Sciatic nerve (tissue), 2 donors: ENCODE data around the gene RGS1. TPM values are rescaled to one million over a fixed set of nuclear protein-coding genes. Genes with fewer than 3 reads are reported as not detected.
A peak's percentile ranks its signal among the peaks of the same experiment; 100 is the strongest.
"Not testable (repeated sequence)": the region's sequence is repeated elsewhere in the genome, so short reads cannot be mapped to it uniquely, and the experiment has no call there.

Experiments
- ATAC-seq: fragments of 200-7000 bp; cut with Tn5 transposase; one replicate; pipeline ENCODE4 v1.9.1; 2020; ENCODE audit warnings: mild to moderate bottlenecking, moderate library complexity
- DNase-seq: peaks from one replicate; pipeline ENCODE4 v3.0.0-alpha.2; 2020; ENCODE audit warnings: low spot score
- intact Hi-C: fragments of 100-400 bp; cut with DNase I; formaldehyde crosslinking; loops from one replicate; pipeline ENCODE4 v1.14.2; 2022
- total RNA-seq: library from RNA; stranded (reverse); fragmentation: NEBNext Ultra II Directional; extraction: Animal tissue kit (Norgen Biotek cat#: 25700); gene quantifications from one replicate; pipeline ENCODE4 v1.2.1, GENCODE V29; 2021
- donor health status: DM: no; HTN: no; CAD: no.
- donor health status: DM: no; HTN: no; CAD: no.

The RGS1 gene, protein sequence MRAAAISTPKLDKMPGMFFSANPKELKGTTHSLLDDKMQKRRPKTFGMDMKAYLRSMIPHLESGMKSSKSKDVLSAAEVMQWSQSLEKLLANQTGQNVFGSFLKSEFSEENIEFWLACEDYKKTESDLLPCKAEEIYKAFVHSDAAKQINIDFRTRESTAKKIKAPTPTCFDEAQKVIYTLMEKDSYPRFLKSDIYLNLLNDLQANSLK
- total RNA-seq: 137 TPM

DNA sequence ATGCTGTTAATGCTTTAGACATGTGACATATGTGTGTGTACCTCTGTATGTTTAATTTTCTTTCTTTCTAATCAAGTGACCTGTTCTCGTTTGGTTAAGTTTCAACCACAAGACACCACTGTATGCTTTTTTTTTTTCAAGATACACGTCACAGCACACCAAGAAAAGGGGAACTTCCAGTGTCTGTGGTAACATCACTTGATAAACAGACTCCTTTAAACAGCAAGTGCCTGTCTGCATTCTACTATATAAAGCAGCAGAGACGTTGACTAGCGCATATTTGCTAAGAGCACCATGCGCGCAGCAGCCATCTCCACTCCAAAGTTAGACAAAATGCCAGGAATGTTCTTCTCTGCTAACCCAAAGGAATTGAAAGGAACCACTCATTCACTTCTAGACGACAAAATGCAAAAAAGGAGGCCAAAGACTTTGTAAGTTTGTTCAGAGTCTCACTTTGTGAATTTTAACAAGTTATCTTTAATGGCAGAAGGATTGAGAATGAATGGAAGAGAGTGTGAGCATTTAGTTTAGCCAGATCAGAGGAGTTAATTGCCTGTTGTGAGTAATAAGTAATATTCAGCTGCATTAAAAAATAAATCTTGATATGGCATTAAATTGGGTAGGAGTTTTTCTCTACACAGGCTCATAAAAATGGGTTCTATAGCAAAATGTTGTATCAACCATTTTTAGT lies at the start of gene RGS1:
Gene RGS1 (plus strand): TSS at position 275 of the 691 bp plus-strand sequence. CDS start 20 bp downstream, at position 295.
- ATAC-seq (peak; percentile 75), DNase-seq (peak; percentile 62)
- intact Hi-C loops: no loop called here

DNA sequence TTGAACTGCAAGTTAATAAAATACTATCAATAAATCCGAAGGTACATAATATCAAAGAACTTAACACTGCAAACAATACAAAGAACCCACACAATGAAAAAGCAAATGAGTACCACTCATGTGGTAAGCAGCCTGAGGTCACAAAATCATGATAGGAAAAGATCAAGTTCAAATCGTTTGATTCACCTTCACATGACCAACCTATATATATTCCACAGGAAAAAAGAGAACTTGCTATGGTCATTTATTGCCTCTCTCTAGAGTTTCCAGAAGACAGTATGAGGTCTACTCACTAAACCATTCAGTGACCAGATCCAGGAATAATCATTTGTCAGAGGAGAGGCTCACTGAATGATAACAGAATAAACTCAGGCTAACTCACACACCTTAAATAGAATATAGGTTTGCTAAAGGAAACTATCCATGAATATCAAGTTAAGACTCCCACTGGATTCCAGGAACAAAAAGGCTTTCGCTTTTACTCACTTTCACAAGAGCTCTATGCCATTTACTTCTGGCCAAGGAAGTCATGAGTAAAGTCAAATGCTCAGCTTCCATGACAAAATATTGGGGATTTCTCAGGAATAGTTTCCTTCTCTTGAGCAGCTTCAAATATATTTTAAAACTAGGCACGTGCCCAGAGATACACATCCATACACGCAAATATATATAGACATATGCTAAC lies 48.3 kb upstream of the RGS1 start:
- ATAC-seq (no peak), DNase-seq (no peak)
- intact Hi-C loops: no loop called here

DNA sequence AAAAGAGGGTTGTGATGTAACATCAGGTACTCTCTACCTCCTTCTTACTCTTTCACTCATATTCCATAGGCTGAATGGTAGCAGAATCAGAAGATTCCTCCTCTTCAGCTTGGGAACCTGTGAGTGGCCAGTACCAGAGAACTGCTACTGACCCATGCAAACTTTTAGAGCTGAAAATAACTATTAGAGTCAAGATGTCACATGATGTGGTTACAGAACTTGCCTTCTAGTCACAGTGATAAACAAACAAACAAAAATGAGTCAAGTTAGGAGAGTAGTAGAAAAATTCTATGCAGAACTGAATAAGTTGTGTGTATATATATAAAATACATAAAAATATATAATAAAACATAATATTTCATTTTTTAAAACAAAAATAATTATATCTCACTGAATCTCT lies 47.6 kb upstream of the RGS1 start:
- no peak for ATAC-seq
- no peak for DNase-seq
- intact Hi-C loops: no loop called here

DNA sequence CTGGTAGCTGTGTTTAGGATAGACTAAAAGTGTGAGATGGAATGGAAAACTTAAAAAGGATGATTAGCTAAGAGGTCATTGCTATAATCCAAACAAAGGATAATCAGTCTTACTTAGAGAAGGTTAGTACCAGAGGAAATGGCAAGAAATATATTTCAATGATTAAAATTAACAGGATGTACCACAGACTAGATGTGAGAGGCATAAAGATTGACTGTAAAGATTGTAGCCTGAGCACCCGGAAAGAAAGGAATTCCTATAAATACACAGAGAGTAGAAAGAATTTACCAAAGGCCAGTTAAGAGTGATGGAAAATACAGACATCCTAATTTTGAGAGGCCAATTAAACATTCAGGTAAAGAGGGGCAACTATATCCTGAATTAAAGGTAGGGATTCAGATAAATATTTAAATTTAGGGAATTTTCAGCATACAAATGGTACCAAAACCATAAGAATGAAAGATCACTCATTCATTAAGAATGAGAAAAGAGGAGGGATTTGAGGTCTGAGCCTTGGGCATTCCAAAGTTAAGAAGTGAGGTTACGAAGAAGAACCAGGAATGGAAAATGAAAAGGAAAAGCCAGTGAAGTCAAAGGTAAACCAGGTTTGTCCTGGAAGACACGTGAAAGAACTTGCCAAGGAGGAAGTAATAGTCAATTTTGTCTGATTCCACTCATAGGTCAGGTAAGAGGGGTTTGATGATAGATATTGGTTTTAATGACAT lies 46.4 kb upstream of the RGS1 start:
- intact Hi-C loops: no loop called here
- no peak for DNase-seq
- ATAC-seq: no peak

DNA sequence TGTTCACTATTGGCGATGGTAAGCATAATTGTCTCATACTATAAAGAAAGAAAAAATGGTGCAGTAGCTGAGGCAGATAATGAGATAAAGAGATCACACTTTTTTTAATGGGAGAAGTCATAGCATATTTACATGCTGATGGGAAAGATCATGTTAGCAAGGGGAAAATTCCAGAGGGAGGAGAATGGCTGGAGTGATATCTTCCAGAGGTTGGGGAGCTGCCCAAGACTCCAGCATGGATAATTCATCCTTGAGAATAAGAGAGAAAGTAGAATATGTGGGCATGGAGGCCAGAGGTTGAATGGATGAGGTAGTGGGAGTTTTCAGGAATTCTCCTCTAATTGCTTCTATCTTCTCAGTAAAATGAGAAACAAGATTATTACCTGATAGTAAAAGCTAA lies 45.8 kb upstream of the RGS1 start:
- intact Hi-C loops: loop anchor here (5.0 kb wide), 1 partner anchor 1557 kb away; no protein-coding TSS in a partner anchor
- no peak for ATAC-seq
- no peak for DNase-seq

DNA sequence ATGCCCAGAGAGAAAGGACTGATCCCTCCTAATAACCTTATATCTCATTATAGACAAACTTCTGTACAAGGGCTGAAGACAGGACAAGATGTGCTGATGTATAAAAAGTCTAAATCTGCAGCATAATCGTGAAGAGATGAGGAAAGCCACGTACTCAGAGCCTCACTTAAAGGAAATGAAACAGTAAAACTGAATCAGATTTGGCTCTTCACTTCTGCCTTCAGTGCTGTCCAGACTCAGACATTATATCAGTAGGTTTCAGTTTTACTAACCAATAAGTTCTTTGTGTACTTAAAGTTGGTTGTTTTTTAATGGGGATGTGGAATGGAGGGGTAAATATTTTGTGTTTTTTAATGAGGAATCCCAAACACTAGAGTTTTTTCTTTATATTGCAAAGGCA lies 45.3 kb upstream of the RGS1 start:
- DNase-seq: no peak
- intact Hi-C loops: loop anchor here (5.0 kb wide), 1 partner anchor 1557 kb away; no protein-coding TSS in a partner anchor
- peak; percentile 84 for ATAC-seq

DNA sequence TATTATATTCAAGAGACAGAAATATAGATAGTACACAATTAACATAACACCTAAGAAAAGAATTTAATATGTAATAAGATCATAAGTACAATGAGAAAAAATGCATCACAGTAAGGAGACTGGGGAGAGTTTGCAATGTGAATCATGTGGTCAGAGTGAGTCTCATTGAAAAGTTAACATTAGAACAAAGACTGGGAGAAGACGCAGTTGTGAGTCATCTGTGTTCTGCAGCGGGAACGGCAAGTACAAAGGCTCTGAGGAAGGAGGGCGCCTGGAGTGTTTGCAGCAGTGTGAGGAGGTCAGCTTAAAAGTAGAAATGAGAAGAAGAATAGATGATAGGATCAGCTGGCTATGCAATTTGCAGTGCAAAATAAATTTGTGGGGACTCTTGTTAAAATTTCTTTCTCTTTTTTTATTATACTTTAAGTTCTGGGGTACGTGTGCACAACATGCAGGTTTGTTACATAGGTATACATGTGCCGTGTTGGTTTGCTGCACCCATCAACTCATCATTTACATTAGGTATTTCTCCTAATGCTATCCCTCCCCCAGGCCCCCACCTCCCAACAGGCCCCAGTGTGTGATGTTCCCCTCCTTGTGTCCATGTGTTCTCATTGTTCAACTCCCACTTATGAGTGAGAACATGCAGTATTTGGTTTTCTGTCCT lies 44.4 kb upstream of the RGS1 start:
- ATAC-seq: peak; percentile 87
- intact Hi-C loops: loop anchor here (5.0 kb wide), 1 partner anchor 1556 kb away; no protein-coding TSS in a partner anchor
- DNase-seq: not testable (repeated sequence)

DNA sequence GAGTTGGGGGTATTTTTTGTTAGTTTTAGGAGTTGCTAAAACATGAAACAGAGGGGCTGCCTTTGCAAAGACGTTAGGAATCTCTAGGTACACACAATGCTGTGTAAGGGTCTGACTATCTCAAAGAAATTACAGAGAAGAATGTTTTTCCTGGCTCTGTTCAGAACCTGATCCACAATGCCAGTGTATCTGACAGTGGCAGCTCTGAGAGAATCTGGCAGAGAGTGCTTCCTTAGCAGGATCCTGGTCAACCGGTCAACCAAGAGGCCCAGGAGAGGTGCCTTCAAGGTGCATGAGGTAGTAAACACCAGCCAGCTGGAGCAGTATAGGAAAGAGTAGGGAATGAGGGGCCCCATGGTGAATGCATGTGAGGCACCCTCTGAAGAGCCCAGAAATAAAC lies 40.9 kb upstream of the RGS1 start:
- intact Hi-C loops: loop anchor here (5.0 kb wide), 1 partner anchor 1553 kb away; no protein-coding TSS in a partner anchor
- DNase-seq (no peak), ATAC-seq (no peak)

DNA sequence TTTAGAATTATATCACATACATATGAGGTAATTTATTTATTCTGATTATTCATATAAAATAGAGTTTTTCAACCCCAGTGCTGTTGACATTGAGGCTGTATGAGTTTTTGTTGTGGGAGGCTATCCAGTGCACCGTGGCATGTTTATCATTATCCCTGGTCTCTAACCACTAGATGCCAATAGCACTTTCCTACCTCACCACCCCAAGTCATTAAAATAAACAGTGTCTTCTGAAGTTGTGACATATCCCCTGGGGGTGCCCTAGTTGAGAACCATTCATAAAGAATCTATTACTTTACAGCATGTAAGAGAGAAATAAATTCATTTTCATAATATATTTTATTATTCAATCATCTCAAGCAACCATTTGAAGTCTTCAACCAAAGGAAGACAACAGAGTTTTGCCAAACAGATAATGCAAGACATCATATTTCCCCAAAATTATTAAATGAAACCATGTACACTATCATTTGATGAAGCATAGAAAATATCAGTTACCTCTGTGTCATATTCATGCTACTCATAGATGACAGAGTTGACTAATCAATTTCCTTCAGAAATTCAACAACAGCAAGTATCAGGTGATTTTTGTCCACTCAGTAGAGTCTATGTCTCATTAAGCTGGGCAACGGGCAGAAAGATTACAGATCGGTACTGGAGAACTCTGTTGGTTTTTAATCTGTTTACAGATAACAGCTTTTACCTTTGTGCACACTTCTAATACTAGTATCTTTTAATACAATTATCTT lies 39.5 kb upstream of the RGS1 start:
- intact Hi-C loops: no loop called here
- ATAC-seq (no peak), DNase-seq (no peak)

DNA sequence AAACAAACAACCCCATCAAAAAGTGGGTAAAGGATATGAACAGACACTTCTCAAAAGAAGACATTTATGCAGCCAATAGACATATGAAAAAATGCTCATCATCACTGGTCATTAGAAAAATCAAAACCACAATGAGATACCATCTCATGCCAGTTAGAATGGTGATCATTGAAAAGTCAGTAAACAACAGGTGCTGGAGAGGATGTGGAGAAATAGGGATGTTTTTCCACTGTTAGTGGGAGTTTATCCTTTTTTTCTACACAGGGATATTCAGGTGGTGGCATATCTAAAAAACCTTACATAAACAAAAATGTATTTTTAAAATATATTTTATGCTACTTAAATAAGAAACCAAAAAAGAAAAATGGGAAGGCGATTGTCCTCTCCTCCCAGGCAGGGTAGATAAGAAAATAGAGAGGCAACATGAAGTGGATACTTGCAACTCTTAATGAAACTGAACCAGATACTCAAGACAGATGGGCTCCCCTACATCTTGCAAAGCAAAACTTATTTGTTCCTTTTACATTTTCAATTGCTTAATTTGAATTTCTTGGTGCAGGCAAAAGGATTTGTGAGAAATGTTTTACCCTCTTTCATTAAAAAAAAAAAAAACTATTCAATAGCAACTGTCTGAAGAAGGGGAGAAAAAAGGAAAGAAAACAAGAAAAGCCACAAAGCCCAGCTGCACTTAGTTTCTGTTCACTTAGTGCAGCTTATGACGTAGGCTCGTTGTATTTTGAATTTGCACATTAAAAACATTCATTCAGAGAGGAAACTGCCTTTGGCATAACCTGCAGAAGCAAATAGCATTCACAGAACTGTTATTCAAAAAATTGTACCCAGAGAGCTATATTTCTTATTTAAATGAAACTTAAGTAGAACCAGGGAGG lies 36.9 kb upstream of the RGS1 start:
- DNase-seq (no peak), ATAC-seq (peak; percentile 92)
- intact Hi-C loops: no loop called here

DNA sequence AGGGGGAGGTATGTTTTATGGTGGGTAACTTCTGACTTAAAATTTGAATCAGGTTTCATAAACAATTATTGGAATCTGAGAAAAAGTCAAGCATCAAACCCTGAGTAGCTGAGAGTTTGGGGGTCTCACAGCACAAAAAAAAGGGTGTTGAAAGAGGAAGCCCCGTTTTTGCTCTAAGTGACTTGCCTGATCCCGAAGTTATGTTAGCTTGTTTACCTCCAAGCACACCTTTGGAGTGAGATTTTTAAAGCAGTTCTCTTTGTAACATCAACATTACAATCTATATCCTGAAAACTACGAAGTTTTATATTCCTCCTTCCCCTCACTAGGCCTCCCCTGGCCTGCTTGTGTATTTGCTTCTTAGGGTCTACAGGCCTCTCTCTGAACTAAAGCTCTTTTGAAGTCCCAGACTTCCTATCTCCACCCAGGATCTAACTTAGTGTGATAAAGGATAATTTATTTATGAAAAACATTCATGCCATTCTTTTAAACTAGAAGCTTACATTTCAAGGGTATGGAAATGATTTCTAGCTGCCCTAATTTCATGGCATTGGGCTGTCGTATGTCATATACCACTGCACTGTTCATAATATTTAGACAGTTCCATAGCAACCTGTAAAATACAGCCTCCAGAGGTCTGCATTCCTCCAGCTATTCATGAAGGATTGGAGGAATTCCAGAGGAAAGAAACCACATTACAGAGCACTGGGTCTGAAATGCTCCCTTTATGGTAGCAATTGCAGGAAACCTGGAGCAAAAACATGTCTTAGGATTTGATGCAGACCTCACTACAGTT lies 36.1 kb upstream of the RGS1 start:
- no peak for DNase-seq
- peak; percentile 95 for ATAC-seq
- intact Hi-C loops: no loop called here

DNA sequence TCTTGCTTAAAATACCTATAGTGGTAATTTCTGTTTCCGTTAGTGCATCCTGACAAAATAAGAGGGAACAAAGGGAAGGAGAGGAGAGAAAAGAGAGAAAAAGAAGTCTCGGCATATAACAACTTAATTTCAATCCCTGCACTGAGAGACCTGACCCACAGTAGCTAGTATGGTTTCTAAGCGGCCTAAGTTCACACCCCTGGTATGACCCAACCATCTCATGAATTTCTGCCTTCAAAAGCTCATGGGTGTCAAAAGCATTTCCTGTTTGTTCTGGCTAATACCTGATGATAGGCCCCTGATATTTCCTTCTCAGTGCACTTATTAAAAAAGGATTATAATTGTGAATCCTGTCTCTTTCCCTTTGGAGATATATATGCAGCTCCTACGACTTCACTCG lies 32.1 kb upstream of the RGS1 start:
- no peak for DNase-seq
- ATAC-seq: no peak
- intact Hi-C loops: no loop called here

DNA sequence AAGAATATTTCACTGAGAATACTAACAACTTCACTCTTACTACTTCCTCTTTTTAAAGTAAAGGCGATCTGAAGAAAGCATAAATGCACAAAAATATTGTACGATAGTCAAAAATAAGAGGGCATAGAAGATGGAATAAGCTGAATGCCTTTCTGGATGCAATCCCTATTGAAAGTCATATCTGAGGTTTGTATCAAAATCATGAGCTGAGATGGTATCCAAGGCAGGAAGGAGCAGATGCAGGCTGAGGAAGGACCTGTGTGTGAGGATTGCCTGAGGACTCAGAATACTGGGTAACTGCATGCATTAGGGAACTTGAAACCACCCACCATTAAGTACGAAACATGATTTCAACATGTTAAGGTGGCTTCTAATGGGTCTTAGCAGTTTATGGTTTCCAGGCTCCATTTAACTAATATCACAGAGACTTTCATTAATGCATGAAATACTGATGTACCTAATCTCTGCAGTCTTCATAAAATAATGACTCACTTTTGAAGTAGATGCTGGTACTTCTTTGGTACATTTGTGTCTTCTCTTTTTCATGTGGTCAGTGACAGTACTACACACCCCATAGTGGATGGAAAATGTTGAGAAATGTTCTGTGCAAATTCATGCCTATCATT lies 29.6 kb upstream of the RGS1 start:
- ATAC-seq (peak; percentile 36), DNase-seq (no peak)
- intact Hi-C loops: no loop called here

DNA sequence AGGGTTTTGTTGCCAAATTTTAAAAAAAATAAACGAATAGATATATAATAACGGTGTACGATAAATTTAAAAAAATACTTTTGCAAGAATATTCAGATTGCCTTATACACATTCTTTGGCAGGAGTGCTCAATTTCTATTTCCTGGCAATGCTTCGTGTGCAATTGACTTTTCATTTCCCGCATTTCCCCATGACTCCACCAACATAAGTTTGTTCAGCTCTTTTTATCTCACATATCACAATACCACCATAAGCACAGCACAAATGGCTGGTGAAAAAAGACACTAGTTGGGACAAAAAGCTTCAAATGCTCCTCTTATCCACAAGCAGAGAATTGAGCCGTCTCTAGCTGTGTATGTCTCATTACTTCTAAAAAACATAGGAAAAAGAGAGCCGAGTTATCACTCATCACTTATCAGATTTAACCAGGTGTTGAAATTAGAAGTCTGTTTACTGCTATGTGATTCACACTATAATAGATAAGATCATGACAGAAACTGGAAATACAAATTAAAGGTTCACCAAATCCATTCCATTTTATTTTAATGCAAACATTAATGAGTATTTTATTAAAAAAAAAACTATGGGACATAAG lies 28.9 kb upstream of the RGS1 start:
- intact Hi-C loops: no loop called here
- DNase-seq (no peak), ATAC-seq (no peak)

DNA sequence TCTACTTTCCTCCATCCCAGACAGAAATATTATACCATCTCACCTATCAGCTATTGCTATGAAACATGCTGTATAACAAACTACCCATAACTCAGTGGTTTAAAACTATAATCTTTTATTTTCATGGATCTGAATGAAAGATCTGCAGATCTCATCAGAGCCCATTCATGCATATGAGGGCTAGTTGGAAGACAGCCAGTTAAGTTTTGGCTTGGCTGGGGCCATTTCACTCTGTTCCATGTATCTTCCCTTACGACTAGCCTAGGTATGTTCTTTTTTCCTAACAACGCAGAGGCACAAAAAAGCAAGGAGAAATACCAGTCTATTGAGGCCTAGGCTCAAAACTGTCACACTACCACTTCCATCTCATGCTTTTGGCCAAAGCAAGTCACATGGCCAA lies 28.1 kb upstream of the RGS1 start:
- no peak for ATAC-seq

DNA sequence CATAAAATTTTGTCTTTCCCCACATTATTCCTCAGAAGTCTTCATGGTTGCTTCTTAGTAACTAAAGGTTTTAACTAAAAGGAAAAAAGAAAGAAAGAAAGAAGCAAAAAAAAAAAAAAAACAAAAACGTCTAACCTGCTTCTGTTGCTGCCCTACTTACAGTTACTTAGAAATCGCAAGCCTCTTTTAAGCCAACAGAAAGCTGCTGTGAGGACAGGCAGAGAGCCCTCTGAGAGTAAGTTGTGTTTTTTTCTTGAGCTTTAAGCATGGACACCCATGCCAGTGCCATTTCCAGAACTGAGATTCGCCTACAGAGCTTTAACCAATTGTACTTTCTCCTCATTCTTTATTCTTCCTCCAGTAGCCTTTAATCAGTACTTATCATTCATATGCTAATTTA lies 25.6 kb upstream of the RGS1 start:
- DNase-seq (no peak), ATAC-seq (no peak)
- intact Hi-C loops: no loop called here

More for the DNA sequence above, 28.1 kb upstream of the RGS1 start:
- DNase-seq: no peak
- intact Hi-C loops: no loop called here
